Neural progenitor cell (in vitro differentiated cells): Measurements from ENCODE around the gene IGFBP6. TPM values are rescaled to one million over a fixed set of nuclear protein-coding genes. Genes with fewer than 3 reads are reported as not detected.
A peak's percentile ranks its signal among the peaks of the same experiment; 100 is the strongest.

Experiments
- DNase-seq: peaks from one replicate; pipeline ENCODE4 v3.0.0-alpha.2; 2016; ENCODE audit warnings: low spot score
- H2AFZ ChIP-seq: fragments of 200-600 bp; sonication (generic); replicated peaks from 2 replicates; pipeline ENCODE4 v1.6.1; 2016; ENCODE audit warnings: antibody characterized with exemption
- H3F3A ChIP-seq: fragments of 200-600 bp; sonication (generic); 2 replicates; pipeline ENCODE4 v1.6.1; 2016; ENCODE audit warnings: antibody characterized with exemption, low read depth
- H3K27ac ChIP-seq: fragments of 200-600 bp; sonication (generic); 2 replicates; pipeline ENCODE4 v1.5.1; 2016; ENCODE audit warnings: mild to moderate bottlenecking
- H3K27me3 ChIP-seq: fragments of 200-600 bp; sonication (generic); 2 replicates; pipeline ENCODE4 v1.6.1; 2016; ENCODE audit warnings: mild to moderate bottlenecking, moderate library complexity
- H3K36me3 ChIP-seq: fragments of 200-600 bp; sonication (generic); 2 replicates; pipeline ENCODE4 v1.5.1; 2016
- H3K4me1 ChIP-seq: fragments of 200-600 bp; sonication (generic); 2 replicates; pipeline ENCODE4 v1.6.1; 2016; ENCODE audit warnings: mixed run types
- H3K4me2 ChIP-seq: fragments of 200-600 bp; sonication (generic); 2 replicates; pipeline ENCODE4 v1.6.1; 2016
- H3K4me3 ChIP-seq: fragments of 200-600 bp; sonication (generic); 2 replicates; pipeline ENCODE4 v1.5.1; 2016
- H3K79me2 ChIP-seq: fragments of 200-600 bp; sonication (generic); 2 replicates; pipeline ENCODE4 v1.6.1; 2016; ENCODE audit warnings: low read depth
- H3K9ac ChIP-seq: fragments of 200-600 bp; sonication (generic); 2 replicates; pipeline ENCODE4 v1.6.1; 2016
- H3K9me3 ChIP-seq: fragments of 200-600 bp; sonication (generic); 2 replicates; pipeline ENCODE4 v1.5.1; 2016; ENCODE audit warnings: low read depth
- H4K20me1 ChIP-seq: fragments of 200-600 bp; sonication (generic); 2 replicates; pipeline ENCODE4 v1.6.1; 2016; ENCODE audit warnings: low read depth
- H3K27ac Mint-ChIP-seq: 3 replicates; pipeline ENCODE4 v1.8.0; 2021; ENCODE audit warnings: mixed read lengths
- H3K27me3 Mint-ChIP-seq: 2 replicates; pipeline ENCODE4 v1.8.0; 2022; ENCODE audit warnings: low read depth, mild to moderate bottlenecking, inconsistent platforms, moderate library complexity, mixed read lengths; ENCODE audit not compliant: insufficient read depth
- H3K36me3 Mint-ChIP-seq: 3 replicates; pipeline ENCODE4 v1.8.0; 2021; ENCODE audit warnings: mixed read lengths
- H3K4me1 Mint-ChIP-seq: 3 replicates; pipeline ENCODE4 v1.8.0; 2021; ENCODE audit warnings: mixed read lengths
- H3K4me3 Mint-ChIP-seq: 3 replicates; pipeline ENCODE4 v1.8.0; 2021; ENCODE audit warnings: mild to moderate bottlenecking, moderate library complexity, mixed read lengths
- H3K9me3 Mint-ChIP-seq: 3 replicates; pipeline ENCODE4 v1.8.0; 2020; ENCODE audit warnings: mixed read lengths
- EZH2 ChIP-seq: fragments of 200-600 bp; sonication (generic); IDR thresholded peaks from 2 replicates; pipeline ENCODE4 v1.6.1; 2017; ENCODE audit warnings: antibody characterized with exemption, mild to moderate bottlenecking, moderate library complexity
- EZH2phosphoT487 ChIP-seq: fragments of 200-600 bp; sonication (generic); IDR thresholded peaks from 2 replicates; pipeline ENCODE4 v1.6.1; 2017; ENCODE audit warnings: antibody characterized with exemption
- total RNA-seq: library from RNA; depleted of rRNA; stranded (reverse); fragments of >200 nt; gene quantifications from 2 replicates; pipeline ENCODE4 v1.2.3, GENCODE V29; 2015; ENCODE audit warnings: low replicate concordance
- TF ChIP-seq, protein P1 (sequence below): fragments of 200-600 bp; sonication (generic); IDR thresholded peaks from 2 replicates; pipeline ENCODE4 v1.5.1; 2017; ENCODE audit warnings: antibody characterized with exemption, mild to moderate bottlenecking

Gene IGFBP6
- total RNA-seq, 1 donor from 2014 or later: 2.6 TPM

DNA sequence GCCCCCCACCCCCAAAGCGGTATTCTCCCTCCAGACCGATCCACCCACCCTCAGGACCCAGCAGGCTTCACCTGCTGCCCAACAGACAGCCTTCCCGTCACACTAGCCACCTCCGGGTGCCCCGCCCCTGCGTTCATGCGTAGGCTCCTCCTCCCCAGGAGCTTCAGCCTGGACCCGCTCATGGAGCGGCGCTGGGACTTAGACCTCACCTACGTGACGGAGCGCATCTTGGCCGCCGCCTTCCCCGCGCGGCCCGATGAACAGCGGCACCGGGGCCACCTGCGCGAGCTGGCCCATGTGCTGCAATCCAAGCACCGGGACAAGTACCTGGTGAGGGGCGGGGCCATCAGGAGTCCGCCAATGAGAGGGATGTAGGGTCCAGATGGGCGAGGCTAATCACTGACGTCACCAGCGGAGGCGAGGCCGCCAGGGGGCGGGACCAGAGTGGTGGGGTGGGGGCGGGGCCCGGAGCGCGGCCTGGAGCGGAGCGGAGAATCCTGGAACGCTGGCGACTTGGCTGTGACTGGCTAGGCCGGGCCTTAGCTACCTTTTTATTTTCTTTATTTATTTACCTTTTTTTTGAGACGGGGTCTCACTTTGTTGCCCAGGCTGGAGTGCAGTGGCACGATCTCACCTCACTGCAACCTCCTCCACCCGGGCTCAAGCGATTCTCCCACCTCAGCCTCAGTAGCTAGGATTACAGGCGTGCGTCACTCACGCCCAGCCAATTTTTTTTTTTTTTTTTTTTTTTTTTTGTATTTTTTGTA lies 43.2 kb upstream of the IGFBP6 start:
- Histone ChIP-seq H4K20me1 (peaks cover 13% of the 10 kb centered on the region), H3K4me2 (peak overlapping the region; percentile 75), H3K9me3 (no peaks in the 10 kb centered on the region), H2AFZ (peak overlapping the region; percentile 98), H3K27me3 (peaks cover 11% of the 10 kb centered on the region), H3K9ac (no peak overlapping the region), H3K27ac (no peak overlapping the region), H3F3A (peaks cover 7% of the 10 kb centered on the region), H3K4me1 (peaks cover 22% of the 10 kb centered on the region), H3K4me3 (peak overlapping the region; percentile 83), H3K79me2 (no peaks in the 10 kb centered on the region), H3K36me3 (no peaks in the 10 kb centered on the region)
- H3K4me1 Mint-ChIP-seq: peaks cover 33% of the 10 kb centered on the region
- H3K36me3 Mint-ChIP-seq: no peaks in the 10 kb centered on the region
- H3K27me3 Mint-ChIP-seq: peaks cover 21% of the 10 kb centered on the region
- TF ChIP-seq EZH2phosphoT487 (no peak), EZH2 (no peak)
- TF ChIP-seq, protein P1, sequence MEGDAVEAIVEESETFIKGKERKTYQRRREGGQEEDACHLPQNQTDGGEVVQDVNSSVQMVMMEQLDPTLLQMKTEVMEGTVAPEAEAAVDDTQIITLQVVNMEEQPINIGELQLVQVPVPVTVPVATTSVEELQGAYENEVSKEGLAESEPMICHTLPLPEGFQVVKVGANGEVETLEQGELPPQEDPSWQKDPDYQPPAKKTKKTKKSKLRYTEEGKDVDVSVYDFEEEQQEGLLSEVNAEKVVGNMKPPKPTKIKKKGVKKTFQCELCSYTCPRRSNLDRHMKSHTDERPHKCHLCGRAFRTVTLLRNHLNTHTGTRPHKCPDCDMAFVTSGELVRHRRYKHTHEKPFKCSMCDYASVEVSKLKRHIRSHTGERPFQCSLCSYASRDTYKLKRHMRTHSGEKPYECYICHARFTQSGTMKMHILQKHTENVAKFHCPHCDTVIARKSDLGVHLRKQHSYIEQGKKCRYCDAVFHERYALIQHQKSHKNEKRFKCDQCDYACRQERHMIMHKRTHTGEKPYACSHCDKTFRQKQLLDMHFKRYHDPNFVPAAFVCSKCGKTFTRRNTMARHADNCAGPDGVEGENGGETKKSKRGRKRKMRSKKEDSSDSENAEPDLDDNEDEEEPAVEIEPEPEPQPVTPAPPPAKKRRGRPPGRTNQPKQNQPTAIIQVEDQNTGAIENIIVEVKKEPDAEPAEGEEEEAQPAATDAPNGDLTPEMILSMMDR: no peak
- H3K9me3 Mint-ChIP-seq: no peaks in the 10 kb centered on the region
- H3K4me3 Mint-ChIP-seq: peak overlapping the region; percentile 94
- DNase-seq: peak; percentile 98
- H3K27ac Mint-ChIP-seq: peak overlapping the region; percentile 42

DNA sequence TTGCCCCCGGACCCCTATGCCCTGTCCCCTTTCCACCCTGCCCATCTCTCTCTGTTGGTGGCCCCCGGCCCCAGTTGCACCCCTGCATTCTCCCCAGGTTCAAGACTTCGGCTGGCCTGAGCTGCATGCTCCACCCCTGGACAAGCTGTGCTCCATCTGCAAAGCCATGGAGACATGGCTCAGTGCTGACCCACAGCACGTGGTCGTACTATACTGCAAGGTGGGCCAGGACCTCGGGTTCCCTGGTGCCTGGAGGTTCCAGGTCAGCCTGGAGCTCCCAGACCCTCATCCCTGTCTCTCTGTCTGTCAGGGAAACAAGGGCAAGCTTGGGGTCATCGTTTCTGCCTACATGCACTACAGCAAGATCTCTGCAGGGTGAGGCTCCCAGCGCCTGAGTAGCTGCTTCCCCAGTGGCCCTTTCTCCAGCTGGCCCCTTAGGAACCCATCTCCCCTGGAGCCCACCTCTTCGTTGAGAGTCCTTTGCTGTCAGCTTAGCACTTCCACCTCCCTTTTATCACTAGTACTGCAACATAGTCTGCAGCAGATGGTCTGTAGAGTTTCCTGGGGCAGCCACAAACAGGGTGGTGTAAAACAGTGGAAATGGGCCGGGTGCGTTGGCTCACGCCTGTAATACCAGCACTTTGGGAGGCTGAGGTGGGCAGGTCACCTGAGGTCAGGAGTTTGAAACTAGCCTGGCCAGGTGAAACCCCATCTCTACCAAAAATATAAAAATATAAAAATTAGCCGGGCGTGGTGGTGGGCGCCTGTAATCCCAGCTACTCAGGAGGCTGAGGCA lies 41.8 kb upstream of the IGFBP6 start:
- Histone ChIP-seq H3K27ac (no peak overlapping the region), H3K9ac (no peak overlapping the region), H3K4me1 (peaks cover 8% of the 10 kb centered on the region), H3K9me3 (no peaks in the 10 kb centered on the region), H3K36me3 (no peaks in the 10 kb centered on the region), H3K4me3 (no peak overlapping the region), H3K27me3 (peaks cover 11% of the 10 kb centered on the region), H4K20me1 (peaks cover 9% of the 10 kb centered on the region), H3F3A (no peaks in the 10 kb centered on the region), H3K4me2 (no peak overlapping the region), H2AFZ (no peak overlapping the region), H3K79me2 (no peaks in the 10 kb centered on the region)
- Mint-ChIP-seq H3K4me1 (peaks cover 23% of the 10 kb centered on the region), H3K27me3 (peaks cover 21% of the 10 kb centered on the region), H3K4me3 (peak overlapping the region; percentile 78), H3K9me3 (no peaks in the 10 kb centered on the region), H3K27ac (no peak overlapping the region), H3K36me3 (no peaks in the 10 kb centered on the region)
- no peak for DNase-seq
- no peak for TF ChIP-seq EZH2
- TF ChIP-seq, protein P1: no peak
- no peak for TF ChIP-seq EZH2phosphoT487

DNA sequence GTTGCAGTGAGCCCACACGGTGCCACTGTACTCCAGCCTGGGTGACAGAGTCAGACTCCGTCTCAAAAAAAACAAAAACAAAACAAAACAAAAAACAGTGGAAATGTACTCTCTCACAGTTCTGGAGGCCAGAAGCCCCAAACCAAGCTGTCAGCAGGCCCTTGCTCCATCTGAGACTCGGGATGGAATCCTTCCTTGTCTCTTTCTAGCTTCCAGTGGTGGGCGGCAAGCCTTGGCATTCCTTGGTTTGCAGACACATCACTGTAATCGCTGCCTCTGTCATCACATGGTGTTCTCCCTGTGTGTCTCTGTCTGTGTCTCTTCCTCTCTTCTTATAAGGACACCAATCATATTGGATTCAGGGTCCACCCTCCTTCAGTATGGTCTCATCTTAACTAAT lies 41.2 kb upstream of the IGFBP6 start:
- Histone ChIP-seq H3K4me2 (no peak overlapping the region), H3K27me3 (peaks cover 11% of the 10 kb centered on the region), H3K4me1 (peaks cover 2% of the 10 kb centered on the region), H3K79me2 (no peaks in the 10 kb centered on the region), H3K36me3 (no peaks in the 10 kb centered on the region), H3K9ac (no peak overlapping the region), H3K27ac (no peak overlapping the region), H3F3A (no peaks in the 10 kb centered on the region), H3K4me3 (no peak overlapping the region), H2AFZ (no peak overlapping the region), H4K20me1 (peaks cover 9% of the 10 kb centered on the region), H3K9me3 (no peaks in the 10 kb centered on the region)
- Mint-ChIP-seq H3K27ac (peak overlapping the region; percentile 7), H3K27me3 (peaks cover 21% of the 10 kb centered on the region), H3K36me3 (no peaks in the 10 kb centered on the region), H3K9me3 (no peaks in the 10 kb centered on the region), H3K4me1 (peaks cover 17% of the 10 kb centered on the region), H3K4me3 (no peak overlapping the region)
- TF ChIP-seq EZH2: no peak
- no peak for TF ChIP-seq EZH2phosphoT487
- TF ChIP-seq, protein P1: no peak
- DNase-seq: no peak
